Measurements from ENCODE around the gene ULK1.

The ULK1 gene

GRCh38 chr12:131919366-131920156 lies 25.1 kb downstream of the ULK1 start:
- TF ChIP-seq, protein P1, sequence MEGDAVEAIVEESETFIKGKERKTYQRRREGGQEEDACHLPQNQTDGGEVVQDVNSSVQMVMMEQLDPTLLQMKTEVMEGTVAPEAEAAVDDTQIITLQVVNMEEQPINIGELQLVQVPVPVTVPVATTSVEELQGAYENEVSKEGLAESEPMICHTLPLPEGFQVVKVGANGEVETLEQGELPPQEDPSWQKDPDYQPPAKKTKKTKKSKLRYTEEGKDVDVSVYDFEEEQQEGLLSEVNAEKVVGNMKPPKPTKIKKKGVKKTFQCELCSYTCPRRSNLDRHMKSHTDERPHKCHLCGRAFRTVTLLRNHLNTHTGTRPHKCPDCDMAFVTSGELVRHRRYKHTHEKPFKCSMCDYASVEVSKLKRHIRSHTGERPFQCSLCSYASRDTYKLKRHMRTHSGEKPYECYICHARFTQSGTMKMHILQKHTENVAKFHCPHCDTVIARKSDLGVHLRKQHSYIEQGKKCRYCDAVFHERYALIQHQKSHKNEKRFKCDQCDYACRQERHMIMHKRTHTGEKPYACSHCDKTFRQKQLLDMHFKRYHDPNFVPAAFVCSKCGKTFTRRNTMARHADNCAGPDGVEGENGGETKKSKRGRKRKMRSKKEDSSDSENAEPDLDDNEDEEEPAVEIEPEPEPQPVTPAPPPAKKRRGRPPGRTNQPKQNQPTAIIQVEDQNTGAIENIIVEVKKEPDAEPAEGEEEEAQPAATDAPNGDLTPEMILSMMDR (IDR thresholded peaks at IDR 0.05; ENCODE audit: control insufficient read depth, extremely low read depth, insufficient read depth) = no peak
- H3K4me3 ChIP-seq (ENCODE audit: low read depth, low read length) = no peak overlapping the region
- no peak for DNase-seq (ENCODE audit: low read depth)

GRCh38 chr12:131920157-131920508 lies 25.7 kb downstream of the ULK1 start:
- no peak for DNase-seq (ENCODE audit: low read depth)
- TF ChIP-seq, protein P1 (IDR thresholded peaks at IDR 0.05; ENCODE audit: control insufficient read depth, extremely low read depth, insufficient read depth) = no peak
- no peak overlapping the region for H3K4me3 ChIP-seq (ENCODE audit: low read depth, low read length)

GRCh38 chr12:131920902-131921840 lies 26.7 kb downstream of the ULK1 start:
- no peak for DNase-seq (ENCODE audit: low read depth)
- H3K4me3 ChIP-seq (ENCODE audit: low read depth, low read length) = no peak overlapping the region
- TF ChIP-seq, protein P1 (IDR thresholded peaks at IDR 0.05; ENCODE audit: control insufficient read depth, extremely low read depth, insufficient read depth) = no peak

- TF ChIP-seq, protein P1 (IDR thresholded peaks at IDR 0.05; ENCODE audit: control insufficient read depth, extremely low read depth, insufficient read depth) = no peak
- H3K4me3 ChIP-seq (ENCODE audit: low read depth, low read length) = no peak overlapping the region
- no peak for DNase-seq (ENCODE audit: low read depth)
Measured at GRCh38 chr12:131921866-131922769, 27.7 kb downstream of the ULK1 start.

- no peak for DNase-seq (ENCODE audit: low read depth)
- TF ChIP-seq, protein P1 (IDR thresholded peaks at IDR 0.05; ENCODE audit: control insufficient read depth, extremely low read depth, insufficient read depth) = no peak
- H3K4me3 ChIP-seq (ENCODE audit: low read depth, low read length) = no peak overlapping the region
Measured at GRCh38 chr12:131922772-131923171, 28.4 kb downstream of the ULK1 start.

DNA sequence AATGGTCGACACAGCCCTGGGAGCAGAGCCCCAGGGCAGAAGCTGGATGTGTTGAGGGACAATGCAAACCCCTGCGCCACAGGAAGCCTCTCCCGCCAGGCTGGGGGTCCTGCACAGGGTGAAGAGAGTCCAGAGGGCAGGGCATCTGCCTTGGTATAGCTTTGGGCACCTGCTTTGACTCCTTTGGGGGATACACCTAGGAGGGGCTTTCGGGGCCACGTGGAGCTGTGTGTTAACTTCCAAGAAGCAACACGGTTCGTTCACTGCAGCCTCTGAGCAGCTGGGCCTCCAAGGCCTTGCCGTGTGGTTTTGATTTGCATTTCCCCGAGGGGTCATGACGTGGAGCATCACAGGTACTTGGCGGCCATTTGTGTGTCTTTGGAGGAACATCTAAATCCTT lies 28.8 kb downstream of the ULK1 start:
- H3K4me3 ChIP-seq (ENCODE audit: low read depth, low read length) = no peak overlapping the region
- no peak for DNase-seq (ENCODE audit: low read depth)
- TF ChIP-seq, protein P1 (IDR thresholded peaks at IDR 0.05; ENCODE audit: control insufficient read depth, extremely low read depth, insufficient read depth) = no peak

All from LNCaP clone FGC (cell line).